K562 (cell line): ENCODE results near the gene APPBP2. TPM values are rescaled to one million over a fixed set of nuclear protein-coding genes. Genes with fewer than 3 reads are reported as not detected.
A peak's percentile ranks its signal among the peaks of the same experiment; 100 is the strongest.

Source experiments
- ATAC-seq: fragments of 200-7000 bp; cut with Tn5 transposase; 3 replicates; pipeline ENCODE4 v1.9.1; 2020; ENCODE audit warnings: moderate library complexity
- BruUV-seq: library from RNA; stranded (reverse); fragments of 400-500 nt; replicated peaks from 2 replicates; lab custom pipeline; 2021; lab: Mats Ljungman, UMichigan
- CTCF ChIA-PET: fragments of 300-600 bp; formaldehyde crosslinking; extraction: SDS; loops from one replicate; lab custom pipeline; 2021; ENCODE audit warnings: low intra/inter-chr PET ratio; lab: Yijun Ruan, JAX
- POLR2A ChIA-PET: fragments of 300-600, 350-650 bp; sonication (Branson Sonifier 250); formaldehyde crosslinking; extraction: SDS; loops from one replicate; lab custom pipeline; 2021; ENCODE audit warnings: antibody characterized with exemption, inconsistent platforms; lab: Yijun Ruan, JAX
- DNase-seq, 4 experiments: peaks; one replicate each; pipeline versions ENCODE4 v3.0.0 to v3.0.0-alpha.2; 2011 to 2018; ENCODE audit warnings: low spot score in 3 of 4, mixed read lengths in 3 of 4; ENCODE audit errors: extremely low read depth in 1 of 4
- FAIRE-seq: peaks from 2 replicates; lab custom pipeline; 2011; peaks lifted over from hg19 to GRCh38; lab: Jason Lieb, UNC
- H2AFZ ChIP-seq: 2 replicates; pipeline ENCODE4 v1.6.0; 2011; ENCODE audit warnings: low read depth, low read length, control low read depth, inconsistent platforms
- H3K27ac ChIP-seq: fragments of 200-600 bp; 3 replicates; pipeline ENCODE4 v1.8.0; 2011; ENCODE audit warnings: low read depth, mild to moderate bottlenecking, control low read depth, inconsistent platforms, low read length, moderate library complexity, mixed read lengths; ENCODE audit errors: extremely low read depth
- H3K27me3 ChIP-seq, 2 experiments: fragments of 300-600 bp in 1 of 2; 2 replicates in 1 of 2; 3 replicates in 1 of 2; pipeline versions ENCODE4 v1.6.0 to v1.8.0; 2011; ENCODE audit warnings: inconsistent platforms in 2 of 2, low read length in 2 of 2, mild to moderate bottlenecking in 1 of 2, mixed read lengths in 1 of 2, moderate library complexity in 1 of 2; ENCODE audit not compliant: control insufficient read depth in 2 of 2, insufficient read depth in 2 of 2
- H3K36me3 ChIP-seq: fragments of 300-600 bp; 3 replicates; pipeline ENCODE4 v1.8.0; 2011; ENCODE audit warnings: mild to moderate bottlenecking, low read length, inconsistent platforms; ENCODE audit not compliant: control insufficient read depth, insufficient read depth
- H3K4me1 ChIP-seq, 2 experiments: fragments of 200-600 bp in 1 of 2; replicated peaks in 1 of 2; 2 replicates in 1 of 2; 3 replicates in 1 of 2; pipeline versions ENCODE4 v1.5.1 to v1.8.0; 2011; ENCODE audit warnings: inconsistent platforms in 2 of 2, low read length in 2 of 2, mild to moderate bottlenecking in 1 of 2, mixed read lengths in 1 of 2, moderate library complexity in 1 of 2; ENCODE audit not compliant: control insufficient read depth in 2 of 2, insufficient read depth in 2 of 2
- H3K4me2 ChIP-seq: 2 replicates; pipeline ENCODE4 v1.6.1; 2011; ENCODE audit warnings: low read length, control low read depth, inconsistent platforms, mixed read lengths; ENCODE audit not compliant: insufficient read depth
- H3K4me3 ChIP-seq: fragments of 200-600 bp; sonication (generic), shearing (Covaris generic); 2 replicates; pipeline ENCODE4 v1.5.1; 2016; ENCODE audit warnings: control low read depth, inconsistent platforms
- H3K79me2 ChIP-seq: fragments of 200-600 bp; 3 replicates; pipeline ENCODE4 v1.8.0; 2011; ENCODE audit warnings: low read length, inconsistent platforms; ENCODE audit not compliant: control insufficient read depth, insufficient read depth
- H3K9ac ChIP-seq, 2 experiments: 2 replicates each; pipeline versions ENCODE4 v1.6.0 to v1.6.1; 2011; ENCODE audit warnings: low read depth in 2 of 2, low read length in 2 of 2, control low read depth in 1 of 2, inconsistent platforms in 1 of 2, mild to moderate bottlenecking in 1 of 2, mixed read lengths in 1 of 2; ENCODE audit not compliant: insufficient read depth in 1 of 2
- H3K9me1 ChIP-seq: one replicate; pipeline ENCODE4 v1.6.0; 2011; ENCODE audit warnings: inconsistent platforms, mild to moderate bottlenecking, low read length, moderate library complexity; ENCODE audit not compliant: control insufficient read depth, insufficient read depth
- H3K9me3 ChIP-seq: replicated peaks from 2 replicates; pipeline ENCODE4 v1.5.1; 2011; ENCODE audit warnings: low read depth, low read length, inconsistent platforms; ENCODE audit not compliant: control insufficient read depth, insufficient read depth
- H4K20me1 ChIP-seq: replicated peaks from 2 replicates; pipeline ENCODE4 v1.6.1; 2011; ENCODE audit warnings: low read length, inconsistent platforms, mixed read lengths; ENCODE audit not compliant: control insufficient read depth, insufficient read depth
- C11orf30 ChIP-seq: fragments of 450-650 bp; IDR thresholded peaks from 2 replicates; pipeline ENCODE4 v1.6.1; 2016; ENCODE audit warnings: low read depth, mild to moderate bottlenecking
- DPF2 ChIP-seq: fragments of 450-650 bp; IDR thresholded peaks from 2 replicates; pipeline ENCODE4 v1.6.1; 2016
- EP400 ChIP-seq: fragments of 450-650 bp; IDR thresholded peaks from 2 replicates; pipeline ENCODE4 v1.6.1; 2017; ENCODE audit warnings: antibody characterized with exemption, mild to moderate bottlenecking, moderate library complexity
- ILK ChIP-seq: fragments of 450-650 bp; IDR thresholded peaks from 2 replicates; pipeline ENCODE4 v1.6.1; 2016; ENCODE audit warnings: missing genetic modification characterization, low read depth, mild to moderate bottlenecking, missing compliant biosample characterization, moderate library complexity, borderline replicate concordance
- KDM4B ChIP-seq, 2 experiments: fragments of 450-650 bp in 1 of 2; sonication (generic) in 1 of 2; IDR thresholded peaks; 2 replicates each; pipeline ENCODE4 v1.6.1; 2016 to 2017; ENCODE audit warnings: borderline replicate concordance in 2 of 2, antibody characterized with exemption in 1 of 2, low read depth in 1 of 2, mild to moderate bottlenecking in 1 of 2
- MAFF ChIP-seq: IDR thresholded peaks from 2 replicates; pipeline ENCODE4 v1.6.1; 2012; ENCODE audit warnings: low read length, improper control_type of control experiment
- MAFG ChIP-seq: fragments of 450-650 bp; conservative IDR thresholded peaks from 2 replicates; pipeline ENCODE4 v1.6.1; 2016; ENCODE audit warnings: missing genetic modification characterization, missing compliant biosample characterization
- MNT ChIP-seq, 2 experiments: fragments of 450-650 bp; conservative IDR thresholded peaks; 2 replicates each; pipeline ENCODE4 v1.6.1; 2017; ENCODE audit warnings: mild to moderate bottlenecking in 2 of 2, moderate library complexity in 2 of 2
- NFRKB ChIP-seq: fragments of 450-650 bp; IDR thresholded peaks from 2 replicates; pipeline ENCODE4 v1.6.1; 2016; ENCODE audit warnings: low read depth
- PURB ChIP-seq: sonication (generic); formaldehyde crosslinking; IDR thresholded peaks from 2 replicates; pipeline ENCODE4 v1.9.0; 2021; ENCODE audit warnings: low read depth, mild to moderate bottlenecking, missing genetic modification reagents
- SMARCA4 ChIP-seq: fragments of 450-650 bp; IDR thresholded peaks from 2 replicates; pipeline ENCODE4 v1.6.1; 2016
- TCFL5 ChIP-seq: fragments of 250-450 bp; sonication (Bioruptor Pico); conservative IDR thresholded peaks from 2 replicates; pipeline ENCODE4 v1.6.1; 2021; ENCODE audit warnings: mild to moderate bottlenecking, moderate library complexity, matching md5 sums
- ZBTB34 ChIP-seq: fragments of 250-450 bp; sonication (Bioruptor Pico); IDR thresholded peaks from 2 replicates; pipeline ENCODE4 v1.8.0; 2021; ENCODE audit warnings: mild to moderate bottlenecking, moderate library complexity
- ZMIZ1 ChIP-seq, 2 experiments: fragments of 150-350 bp in 1 of 2; IDR thresholded peaks; 2 replicates each; pipeline ENCODE4 v1.6.1; 2012 to 2016; ENCODE audit warnings: low read depth in 2 of 2, low read length in 2 of 2, mild to moderate bottlenecking in 1 of 2, moderate library complexity in 1 of 2
- ZNF124 ChIP-seq: sonication (generic); formaldehyde crosslinking; IDR thresholded peaks from 2 replicates; pipeline ENCODE4 v1.8.1; 2022; ENCODE audit warnings: missing genetic modification reagents
- ZNF311 ChIP-seq: fragments of 250-450 bp; sonication (Bioruptor Pico); IDR thresholded peaks from 2 replicates; pipeline ENCODE4 v1.4.0; 2020; ENCODE audit warnings: mild to moderate bottlenecking, moderate library complexity
- ZNF324 ChIP-seq: fragments of 250-450 bp; sonication (Bioruptor Pico); IDR thresholded peaks from 2 replicates; pipeline ENCODE4 v1.4.0; 2020; ENCODE audit warnings: mild to moderate bottlenecking
- ZNF384 ChIP-seq: IDR thresholded peaks from 2 replicates; pipeline ENCODE4 v1.6.1; 2012; ENCODE audit warnings: low read depth, low read length, improper control_type of control experiment
- WGBS: fragments of 100-300 bp; shearing (Covaris generic); methylation state at CpG from one replicate; pipeline ENCODE4 v1.1.6; 2016; ENCODE audit warnings: low coverage, mixed read lengths; ENCODE audit not compliant: insufficient coverage; ENCODE audit errors: missing lambda C conversion rate; 5-methylcytosine and 5-hydroxymethylcytosine counted together
- in situ Hi-C: fragments of 300-500 bp; cut with MboI; formaldehyde crosslinking; loops from 4 replicates; pipeline ENCODE4 v1.15.0; 2018; ENCODE audit warnings: inconsistent platforms, mixed read lengths
- intact Hi-C: fragments of 100-400 bp; cut with micrococcal nuclease; formaldehyde crosslinking; loops from 2 replicates; pipeline ENCODE4 v1.14.2; 2022
- polyA plus RNA-seq, 8 experiments: library from polyadenylated mRNA; depleted of rRNA in 4 of 8; stranded (reverse) in 5 of 8; unstranded in 3 of 8; fragments of >200 nt; fragmentation: Nextera tagmentation in 2 of 8; fragmentation: Illumina TruSeq in 1 of 8; extraction: Ambion mirVana in 2 of 8; extraction: Trizol in 1 of 8; gene quantifications; 2 replicates each; pipeline versions ENCODE4 v1.2.1 to v1.2.3, GENCODE V29; 2011 to 2014; ENCODE audit warnings: inconsistent platforms in 1 of 8, missing spikeins in 1 of 8
- total RNA-seq, 7 experiments: library from RNA; depleted of rRNA in 6 of 7; stranded (reverse); fragments of >200 nt in 6 of 7; fragmentation: Illumina TruSeq in 2 of 7; extraction: Trizol in 2 of 7; gene quantifications; 2 replicates each; pipeline versions ENCODE4 v1.2.1 to v1.2.3, GENCODE V29; 2011 to 2021; ENCODE audit warnings: low replicate concordance in 1 of 7

APPBP2 gene
- total and polyA plus RNA-seq, 9 of the 15 experiments (the other 6 are each of a cell fraction or from before 2014, with no cell fraction given): 2.7 to 16.8 (median 6.9) TPM

- Histone ChIP-seq H3K4me1 (peaks cover 3 to 6% of the 10 kb centered on the region in 2 experiments; a peak in 3 of 5 replicates), H3K79me2 (peaks cover 35% of the 10 kb centered on the region), H3K9me1 (no peaks in the 10 kb centered on the region), H2AFZ (no peak overlapping the region; the same call in 1 of the 2 replicates), H3K4me2 (no peak overlapping the region), H3K36me3 (peaks cover 3% of the 10 kb centered on the region; the same call in 1 of the 3 replicates), H3K27ac (peak overlapping the region; percentile 56; the same call in 1 of the 3 replicates), H3K27me3 (no peaks in the 10 kb centered on the region), H3K4me3 (no peak overlapping the region), H4K20me1 (no peaks in the 10 kb centered on the region), H3K9me3 (no peaks in the 10 kb centered on the region), H3K9ac (no peak overlapping the region)
- no TSS peak for BruUV-seq
- intact Hi-C loops (no loop called here), in situ Hi-C loops (no loop called here)
- ChIA-PET POLR2A (interaction anchor here (0.7 kb wide), 2 partner anchors 9 to 15 kb away, joined by 3 to 4 read pairs; no protein-coding TSS in a partner anchor), CTCF (no interaction called here)
- peak; percentile 72 for ATAC-seq
- 62% methylated on average over 1 of the region's 1 CpG for WGBS
- peak in 2 of 4 experiments; percentile 26 to 29 for DNase-seq
- FAIRE-seq: no peak
- TF ChIP-seq DPF2 (peak; percentile 56; the same call in 1 of the 2 replicates), ZBTB34 (no peak), SMARCA4 (0 out of 2 replicates have a peak, but pooled peaks have one; percentile 18), MAFF (peak; percentile 90), ZNF384 (no peak), ZMIZ1 (IDR thresholded peaks at IDR 0.05; ENCODE audit: low read depth in 2 of 2, low read length in 2 of 2) (no peak), PURB (CRISPR knock-in tag) (no peak), TCFL5 (no peak), NFRKB (no peak), EP400 (no peak), C11orf30 (peak; percentile 98), MAFG (tag) (peak; percentile 91), KDM4B (IDR thresholded peaks at IDR 0.05; ENCODE audit: borderline replicate concordance in 2 of 2, low read depth in 1 of 2) (no peak), ZNF311 (CRISPR knock-in tag) (no peak), MNT (conservative IDR thresholded peaks at IDR 0.05) (no peak), ZNF324 (CRISPR knock-in tag) (no peak), ILK (tag) (no peak), ZNF124 (CRISPR knock-in tag) (no peak)
Measured at GRCh38 chr17:60506312-60506711, 19.7 kb downstream of the APPBP2 start.
